ENCODE data around the gene PKIB.

Gene PKIB

GRCh38 chr6:122568350-122568749, 41.9 kb upstream of the PKIB start:
- H3K4me3 Mint-ChIP-seq, result no peak overlapping the region
- DNase-seq, result no peak
- peaks cover 5% of the 10 kb centered on the region for H3K4me1 Mint-ChIP-seq
- no peak overlapping the region for H3K27ac Mint-ChIP-seq
- TF ChIP-seq CTCF (IDR thresholded peaks at IDR 0.05), result no peak
- H3K9me3 Mint-ChIP-seq, result peaks cover 66% of the 10 kb centered on the region
- peaks cover 3% of the 10 kb centered on the region for H3K27me3 Mint-ChIP-seq (ENCODE audit: low read depth, poor library complexity)
- H3K36me3 Mint-ChIP-seq (ENCODE audit: low read depth), result peaks cover 87% of the 10 kb centered on the region

DNA sequence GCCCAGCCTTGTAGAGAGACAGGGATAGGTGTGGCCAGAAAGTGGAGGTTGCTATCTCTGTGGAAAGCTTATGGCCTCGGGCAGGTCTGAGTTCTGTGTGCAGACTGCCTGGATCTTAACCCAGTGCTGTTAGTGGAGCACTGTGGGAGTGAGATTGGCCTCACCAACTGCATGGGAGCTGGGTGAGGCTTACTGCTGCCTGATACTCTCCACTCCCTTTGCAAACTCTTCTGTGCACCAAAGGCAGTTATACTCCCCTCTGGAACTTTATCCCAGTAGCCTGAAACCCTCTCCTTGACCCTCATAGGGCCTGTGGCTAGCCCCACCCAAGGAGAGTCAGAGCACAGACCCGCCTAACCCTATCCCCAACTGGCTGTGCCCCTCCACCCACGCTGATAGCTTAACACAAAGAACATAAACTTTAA, 41.4 kb upstream of the PKIB start:
- peaks cover 3% of the 10 kb centered on the region for H3K27me3 Mint-ChIP-seq (ENCODE audit: low read depth, poor library complexity)
- no peak overlapping the region for H3K4me3 Mint-ChIP-seq
- TF ChIP-seq CTCF (IDR thresholded peaks at IDR 0.05), result no peak
- peaks cover 85% of the 10 kb centered on the region for H3K36me3 Mint-ChIP-seq (ENCODE audit: low read depth)
- H3K27ac Mint-ChIP-seq, result no peak overlapping the region
- H3K9me3 Mint-ChIP-seq, result peaks cover 69% of the 10 kb centered on the region
- peaks cover 5% of the 10 kb centered on the region for H3K4me1 Mint-ChIP-seq
- no peak for DNase-seq

GRCh38 chr6:122569230-122569771, 40.9 kb upstream of the PKIB start:
- TF ChIP-seq CTCF (IDR thresholded peaks at IDR 0.05), result no peak
- Mint-ChIP-seq H3K4me3 (no peak overlapping the region), H3K4me1 (peaks cover 5% of the 10 kb centered on the region), H3K27ac (no peak overlapping the region), H3K9me3 (peaks cover 71% of the 10 kb centered on the region), H3K27me3 (ENCODE audit: low read depth, poor library complexity) (peaks cover 3% of the 10 kb centered on the region), H3K36me3 (ENCODE audit: low read depth) (peaks cover 85% of the 10 kb centered on the region)
- no peak for DNase-seq

DNA sequence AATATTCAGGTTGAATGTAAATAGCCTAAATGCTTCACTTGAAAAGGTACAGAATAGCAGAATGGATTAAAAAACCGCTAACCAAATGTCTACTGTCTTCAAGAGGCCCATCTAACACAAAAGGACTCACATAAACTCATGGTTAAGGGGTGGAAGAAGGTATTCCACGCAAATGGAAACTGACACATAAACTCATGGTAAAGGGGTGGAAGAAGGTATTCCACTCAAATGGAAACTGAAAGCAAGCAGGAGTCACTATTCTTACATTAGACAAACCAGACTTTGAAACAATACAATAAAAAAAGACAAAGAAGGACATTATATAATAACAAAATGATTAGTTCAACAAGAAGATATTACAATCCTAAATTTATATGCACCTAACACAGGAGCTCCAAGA, 38.3 kb upstream of the PKIB start:
- Mint-ChIP-seq H3K9me3 (peaks cover 83% of the 10 kb centered on the region), H3K27ac (no peak overlapping the region)
- DNase-seq, result no peak

GRCh38 chr6:122576888-122577287, 33.3 kb upstream of the PKIB start:
- Mint-ChIP-seq H3K9me3 (peaks cover 52% of the 10 kb centered on the region), H3K4me3 (no peak overlapping the region), H3K4me1 (no peaks in the 10 kb centered on the region), H3K36me3 (ENCODE audit: low read depth) (peaks cover 61% of the 10 kb centered on the region), H3K27me3 (ENCODE audit: low read depth, poor library complexity) (no peaks in the 10 kb centered on the region), H3K27ac (no peak overlapping the region)
- no peak for DNase-seq
- no peak for TF ChIP-seq CTCF (IDR thresholded peaks at IDR 0.05)

More for the DNA sequence above, 38.3 kb upstream of the PKIB start:
- Mint-ChIP-seq H3K36me3 (ENCODE audit: low read depth) (peaks cover 84% of the 10 kb centered on the region), H3K4me1 (peaks cover 5% of the 10 kb centered on the region), H3K27me3 (ENCODE audit: low read depth, poor library complexity) (peaks cover 3% of the 10 kb centered on the region), H3K4me3 (no peak overlapping the region)
- no peak for TF ChIP-seq CTCF (IDR thresholded peaks at IDR 0.05)

DNA sequence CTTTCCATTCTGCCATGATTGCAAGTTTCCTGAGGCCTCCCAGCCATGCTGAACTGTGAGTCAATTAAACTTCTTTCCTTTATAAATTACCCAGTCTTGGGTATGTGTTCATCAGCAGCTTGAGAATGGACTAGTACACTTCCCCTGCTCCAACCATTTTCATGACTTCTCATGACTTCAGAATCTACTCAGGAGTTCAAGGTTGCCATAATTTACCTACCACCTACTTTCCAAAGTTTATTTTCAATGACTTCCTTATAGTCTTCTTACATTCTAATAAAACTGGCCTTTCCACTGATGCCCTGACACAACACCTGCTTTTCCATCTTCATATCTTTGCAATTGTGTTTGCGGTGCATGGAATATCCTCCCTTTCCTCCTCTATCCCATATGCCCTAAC, 31.2 kb upstream of the PKIB start:
- Mint-ChIP-seq H3K9me3 (peaks cover 39% of the 10 kb centered on the region), H3K4me1 (no peaks in the 10 kb centered on the region), H3K36me3 (ENCODE audit: low read depth) (peaks cover 55% of the 10 kb centered on the region), H3K27me3 (ENCODE audit: low read depth, poor library complexity) (no peaks in the 10 kb centered on the region), H3K4me3 (no peak overlapping the region), H3K27ac (no peak overlapping the region)
- no peak for TF ChIP-seq CTCF (IDR thresholded peaks at IDR 0.05)
- no peak for DNase-seq

Measured in nephron progenitor cell (in vitro differentiated cells).